CD14-positive monocyte (primary cell): Measurements from ENCODE around the gene ZBTB44. TPM values are rescaled to one million over a fixed set of nuclear protein-coding genes. Genes with fewer than 3 reads are reported as not detected.

Experiments
- DNase-seq, 3 donors: peaks; one replicate each; pipeline ENCODE4 v3.0.0-alpha.2; 2011 to 2022
- H2AFZ ChIP-seq: 2 replicates; pipeline ENCODE4 v1.6.0; 2012; ENCODE audit warnings: mild to moderate bottlenecking, low read depth, low read length, inconsistent platforms; ENCODE audit not compliant: insufficient read depth, poor library complexity, severe bottlenecking
- H3K27ac ChIP-seq, 2 donors: 1 replicate in 1 of 2; 2 replicates in 1 of 2; pipeline ENCODE4 v1.5.1; 2012 to 2013; ENCODE audit warnings: low read length in 2 of 2, control low read depth in 1 of 2, inconsistent platforms in 1 of 2, low read depth in 1 of 2, mild to moderate bottlenecking in 1 of 2
- H3K27me3 ChIP-seq, 2 donors: one replicate each; pipeline versions ENCODE4 v1.6.0 to v1.6.1; 2011 to 2013; ENCODE audit warnings: low read length in 2 of 2; ENCODE audit not compliant: control insufficient read depth in 2 of 2, insufficient read depth in 2 of 2
- H3K36me3 ChIP-seq, 2 donors: replicated peaks in 1 of 2; 1 replicate in 1 of 2; 2 replicates in 1 of 2; pipeline versions ENCODE4 v1.5.1 to v1.6.1; 2012 to 2013; ENCODE audit warnings: low read length in 2 of 2, control low read depth in 1 of 2, inconsistent platforms in 1 of 2, mild to moderate bottlenecking in 1 of 2; ENCODE audit not compliant: insufficient read depth in 2 of 2, control insufficient read depth in 1 of 2
- H3K4me1 ChIP-seq, 2 donors: 1 replicate in 1 of 2; 2 replicates in 1 of 2; pipeline versions ENCODE4 v1.5.1 to v1.6.1; 2012 to 2013; ENCODE audit warnings: low read length in 2 of 2, control low read depth in 1 of 2, inconsistent platforms in 1 of 2, mild to moderate bottlenecking in 1 of 2, moderate library complexity in 1 of 2; ENCODE audit not compliant: insufficient read depth in 2 of 2, control insufficient read depth in 1 of 2
- H3K4me2 ChIP-seq: replicated peaks from 2 replicates; pipeline ENCODE3; 2012; ENCODE audit warnings: low read length, moderate library complexity, mild to moderate bottlenecking; ENCODE audit not compliant: poor library complexity, severe bottlenecking; ENCODE audit errors: extremely low read depth
- H3K4me3 ChIP-seq, 3 experiments: fragments of 200-600 bp in 1 of 3; sonication (generic) in 1 of 3; replicated peaks in 1 of 3; 1 replicate in 2 of 3; 2 replicates in 1 of 3; pipeline ENCODE4 v1.5.1; 2011 to 2013; ENCODE audit warnings: low read length in 3 of 3, mild to moderate bottlenecking in 3 of 3, control low read depth in 2 of 3, low read depth in 2 of 3, inconsistent platforms in 1 of 3, moderate library complexity in 1 of 3
- H3K79me2 ChIP-seq: 2 replicates; pipeline ENCODE4 v1.6.0; 2012; ENCODE audit warnings: mild to moderate bottlenecking, control low read depth, inconsistent platforms, low read length, moderate library complexity; ENCODE audit not compliant: insufficient read depth
- H3K9ac ChIP-seq: 2 replicates; pipeline ENCODE4 v1.6.0; 2017; ENCODE audit warnings: low read length, mild to moderate bottlenecking; ENCODE audit not compliant: insufficient read depth, poor library complexity, severe bottlenecking
- H3K9me3 ChIP-seq, 2 donors: replicated peaks in 1 of 2; 1 replicate in 1 of 2; 2 replicates in 1 of 2; pipeline versions ENCODE4 v1.5.1 to v1.6.1; 2012 to 2013; ENCODE audit warnings: low read length in 2 of 2, control low read depth in 1 of 2; ENCODE audit not compliant: control insufficient read depth in 1 of 2, insufficient read depth in 1 of 2
- H4K20me1 ChIP-seq: 2 replicates; pipeline ENCODE4 v1.6.0; 2012; ENCODE audit warnings: mild to moderate bottlenecking, low read length, control low read depth, moderate library complexity; ENCODE audit not compliant: insufficient read depth
- H3K27ac Mint-ChIP-seq, 7 donors: one replicate each; pipeline ENCODE4 v1.8.0; 2020; ENCODE audit warnings: mild to moderate bottlenecking in 7 of 7, mixed read lengths in 7 of 7, moderate library complexity in 6 of 7, inconsistent platforms in 2 of 7
- H3K27me3 Mint-ChIP-seq, 3 donors: one replicate each; pipeline ENCODE4 v1.8.0; 2021 to 2022; ENCODE audit warnings: low read depth in 3 of 3, mild to moderate bottlenecking in 3 of 3, mixed read lengths in 3 of 3, moderate library complexity in 3 of 3, inconsistent platforms in 1 of 3
- H3K36me3 Mint-ChIP-seq, 2 donors: one replicate each; pipeline ENCODE4 v1.8.0; 2020; ENCODE audit warnings: mixed read lengths in 2 of 2, inconsistent platforms in 1 of 2, mild to moderate bottlenecking in 1 of 2
- H3K4me1 Mint-ChIP-seq: one replicate; pipeline ENCODE4 v1.8.0; 2020; ENCODE audit warnings: mild to moderate bottlenecking, mixed read lengths
- H3K4me3 Mint-ChIP-seq, 2 donors: one replicate each; pipeline ENCODE4 v1.8.0; 2020; ENCODE audit warnings: mild to moderate bottlenecking in 2 of 2, mixed read lengths in 2 of 2, moderate library complexity in 1 of 2
- H3K9me3 Mint-ChIP-seq, 7 donors: one replicate each; pipeline ENCODE4 v1.8.0; 2020 to 2022; ENCODE audit warnings: mixed read lengths in 7 of 7, mild to moderate bottlenecking in 6 of 7, moderate library complexity in 6 of 7, inconsistent platforms in 2 of 7
- CTCF ChIP-seq: fragments of 200-600 bp; IDR thresholded peaks from one replicate; pipeline ENCODE4 v1.8.0; 2022; ENCODE audit warnings: antibody characterized with exemption, mild to moderate bottlenecking
- WGBS: methylation state at CpG from one replicate; pipeline ENCODE4 v1.1.5; 2013; ENCODE audit warnings: missing lambda C conversion rate; ENCODE audit not compliant: insufficient coverage; 5-methylcytosine and 5-hydroxymethylcytosine counted together
- intact Hi-C, 2 donors: fragments of 100-400 bp; cut with micrococcal nuclease; formaldehyde crosslinking; loops; one replicate each; pipeline versions ENCODE4 v1.15.0 to v1.15.1; 2023
- polyA plus RNA-seq, 3 donors: library from polyadenylated mRNA; depleted of rRNA in 1 of 3; unstranded in 2 of 3; stranded (reverse) in 1 of 3; fragments of 300-500 nt in 2 of 3; fragments of >200 nt in 1 of 3; fragmentation: Illumina TruSeq in 2 of 3; gene quantifications; 1 replicate in 2 of 3; 2 replicates in 1 of 3; pipeline ENCODE4 v1.2.3, GENCODE V29; 2012 to 2021

ZBTB44 gene
- polyA plus RNA-seq, 3 donors, result 2.4 to 21.3 (median 2.7) TPM

- H3K4me2 ChIP-seq, result no peak overlapping the region
- H3K4me1 Mint-ChIP-seq, result peaks cover 10% of the 10 kb centered on the region
- intact Hi-C loops, result no loop called here
- no peak for DNase-seq
- no CpG with 5 or more reads among the region's 4 CpGs for WGBS
- H3K4me1 ChIP-seq, result peaks cover 0 to 7% of the 10 kb centered on the region in 2 donors
- no peak overlapping the region for H2AFZ ChIP-seq
- TF ChIP-seq CTCF, result no peak
- H3K27me3 ChIP-seq, result no peaks in the 10 kb centered on the region
- H3K9me3 ChIP-seq, result peaks cover 4 to 10% of the 10 kb centered on the region in 2 donors
- H3K27ac Mint-ChIP-seq, result no peak overlapping the region
- H3K4me3 ChIP-seq, result no peak overlapping the region
- peaks cover 9 to 38% of the 10 kb centered on the region in 2 donors for H3K36me3 Mint-ChIP-seq
- H3K36me3 ChIP-seq, result no peaks in the 10 kb centered on the region
- no peak overlapping the region for H3K4me3 Mint-ChIP-seq
- H3K27ac ChIP-seq, result no peak overlapping the region
- H3K27me3 Mint-ChIP-seq, result peaks cover 0 to 2% (median 0%) of the 10 kb centered on the region in 3 donors
- H3K9me3 Mint-ChIP-seq, result peaks cover 3 to 14% (median 6%) of the 10 kb centered on the region in 7 donors
- H3K79me2 ChIP-seq, result peaks cover 70% of the 10 kb centered on the region
- H4K20me1 ChIP-seq, result peaks cover 6% of the 10 kb centered on the region
- H3K9ac ChIP-seq, result no peak overlapping the region
Measured at GRCh38 chr11:130279989-130280388, 34.7 kb downstream of the ZBTB44 start.

DNA sequence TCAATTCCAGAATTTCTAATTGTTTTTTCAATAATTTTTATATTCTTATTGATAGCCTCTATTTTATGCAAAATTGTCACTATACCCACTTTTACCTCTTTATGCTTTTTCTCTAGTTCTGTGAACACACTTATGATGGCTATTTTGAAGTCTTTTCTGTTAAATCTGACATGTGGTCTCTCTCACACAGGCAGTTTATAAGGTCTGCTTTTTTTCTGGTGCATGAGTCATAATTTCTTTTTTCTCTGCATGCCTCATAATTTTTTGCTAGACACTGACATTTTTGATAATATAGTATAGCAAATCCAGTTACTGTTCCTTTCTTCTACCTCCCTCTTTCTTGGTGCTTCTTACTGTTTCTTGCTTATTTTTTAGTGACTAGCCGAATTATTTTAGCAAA, 36.0 kb downstream of the ZBTB44 start:
- DNase-seq, result no peak
- intact Hi-C loops, result no loop called here
- no peak overlapping the region for H3K9ac ChIP-seq
- no peak overlapping the region for H2AFZ ChIP-seq
- H3K36me3 ChIP-seq, result no peaks in the 10 kb centered on the region
- peaks cover 70% of the 10 kb centered on the region for H3K79me2 ChIP-seq
- H3K27me3 ChIP-seq, result no peaks in the 10 kb centered on the region
- H3K4me1 ChIP-seq, result peaks cover 0 to 7% of the 10 kb centered on the region in 2 donors
- H4K20me1 ChIP-seq, result peaks cover 6% of the 10 kb centered on the region
- no peak overlapping the region for H3K4me2 ChIP-seq
- TF ChIP-seq CTCF, result no peak
- no peak overlapping the region for H3K27ac ChIP-seq
- H3K27ac Mint-ChIP-seq, result no peak overlapping the region
- H3K9me3 ChIP-seq, result peaks cover 4 to 10% of the 10 kb centered on the region in 2 donors
- peaks cover 3 to 14% (median 6%) of the 10 kb centered on the region in 7 donors for H3K9me3 Mint-ChIP-seq
- H3K4me1 Mint-ChIP-seq, result peaks cover 10% of the 10 kb centered on the region
- no peak overlapping the region for H3K4me3 ChIP-seq
- no peak overlapping the region for H3K4me3 Mint-ChIP-seq
- H3K36me3 Mint-ChIP-seq, result peaks cover 11 to 34% of the 10 kb centered on the region in 2 donors
- no CpG with 5 or more reads among the region's 1 CpG for WGBS
- H3K27me3 Mint-ChIP-seq, result peaks cover 0 to 2% (median 0%) of the 10 kb centered on the region in 3 donors
